Body of pancreas (tissue), 4 donors: ENCODE results near the gene TRAPPC12.

Source experiments
- CTCF ChIP-seq, 7 experiments: fragments of 450-650 bp in 4 of 7; fragments of 200-600 bp in 3 of 7; sonication (generic) in 3 of 7; IDR thresholded peaks; one replicate each; pipeline ENCODE4 v1.5.1; 2016 to 2019; ENCODE audit warnings: antibody characterized with exemption in 7 of 7
- POLR2A ChIP-seq, 3 donors: fragments of 450-650 bp; IDR thresholded peaks; one replicate each; pipeline ENCODE4 v1.6.1; 2016; ENCODE audit warnings: antibody characterized with exemption in 3 of 3, mild to moderate bottlenecking in 2 of 3

GRCh38 chr2:3355951-3356569 lies 23.4 kb upstream of the TRAPPC12 start:
- TF ChIP-seq CTCF (IDR thresholded peaks at IDR 0.05) (no peak), POLR2A (IDR thresholded peaks at IDR 0.05) (peak in 1 of 3 donors; percentile 6)
